ENCODE results near the gene SRPK1.

GRCh38 chr6:35919085-35919826 is 1.6 kb downstream of the SRPK1 start:
- no peak for TF ChIP-seq CTCF (IDR thresholded peaks at IDR 0.05; ENCODE audit: low read length)
- no peak for TF ChIP-seq EZH2phosphoT487 (IDR thresholded peaks at IDR 0.05; ENCODE audit: low read length)
- no peak for TF ChIP-seq EZH2 (optimal IDR thresholded peaks at IDR 0.05; ENCODE audit: low read depth, low read length)
